ENCODE data around the gene LAMA3.

DNA sequence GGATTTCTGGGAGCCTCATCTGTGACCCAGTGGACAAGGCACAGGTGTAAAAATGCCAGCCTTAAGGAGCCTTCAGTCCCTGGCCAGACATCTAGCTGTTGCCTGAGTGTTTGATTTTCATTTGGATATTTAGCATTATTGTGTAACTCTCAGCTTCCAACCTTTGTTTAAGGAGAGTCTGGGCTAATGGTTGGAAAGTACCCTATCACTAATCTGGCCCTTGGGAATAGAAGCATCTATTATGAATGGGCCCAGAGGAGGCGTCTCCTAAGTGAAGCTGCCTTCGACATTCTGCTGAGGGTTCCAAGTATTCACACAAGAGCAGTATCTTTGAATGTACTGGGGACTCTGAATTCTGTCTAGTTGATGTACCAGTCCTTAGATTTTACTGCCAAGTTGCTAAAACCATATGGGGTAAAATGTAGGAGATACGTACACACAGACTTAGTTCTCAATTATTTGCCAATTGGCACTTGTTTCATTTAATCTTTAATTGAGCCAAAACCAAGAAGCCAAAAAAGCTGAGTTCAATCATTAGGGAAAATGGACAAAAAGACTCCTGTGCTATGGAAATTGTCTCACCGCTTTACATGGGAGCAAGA lies 19.3 kb upstream of the LAMA3 start:
- TF ChIP-seq POLR2A (IDR thresholded peaks at IDR 0.05; ENCODE audit: low read length) (no peak), GATA1 (IDR thresholded peaks at IDR 0.05; ENCODE audit: low read depth, low read length) (no peak)

Measured in erythroblast (primary cell).